ENCODE measurements around the gene ALX4.
A peak's percentile ranks its signal among the peaks of the same experiment; 100 is the strongest.

ALX4 gene

DNA sequence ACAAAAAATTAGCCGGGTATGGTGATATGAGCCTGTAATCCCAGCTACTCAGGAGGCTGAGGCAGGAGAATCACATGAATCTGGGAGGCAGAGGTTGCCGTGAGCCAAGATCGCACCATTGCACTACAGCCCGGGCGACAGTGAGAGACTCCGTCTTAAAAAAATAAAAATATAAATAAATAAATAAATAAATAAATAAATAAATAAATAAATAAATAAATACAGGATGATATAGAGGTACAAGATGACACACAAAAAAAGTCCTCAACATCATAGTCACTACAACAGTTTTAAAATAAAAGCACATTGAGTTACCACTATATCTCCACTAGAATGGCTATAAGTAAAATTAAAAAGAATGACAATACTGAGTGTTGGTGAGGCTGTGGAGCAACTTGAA, 97.8 kb downstream of the ALX4 start:
- H3K4me1 ChIP-seq (ENCODE audit: control insufficient read depth, insufficient read depth, low read length): no peaks in the 10 kb centered on the region
- H3K9me3 ChIP-seq (ENCODE audit: control insufficient read depth, insufficient read depth, low read depth, low read length): no peaks in the 10 kb centered on the region
- CTCF ChIA-PET: interaction anchor here (0.6 kb wide), 1 partner anchor 344 kb away, joined by 3 read pairs; no protein-coding TSS in a partner anchor
- H3K4me3 ChIP-seq (ENCODE audit: low read depth, low read length): no peak overlapping the region
- POLR2A ChIA-PET: no interaction called here
- no peak overlapping the region for H3K27ac ChIP-seq (ENCODE audit: extremely low read depth, low read depth, low read length)
- peaks cover 0 to 14% of the 10 kb centered on the region in 2 experiments; a peak in 1 of 3 replicates for H3K36me3 ChIP-seq (ENCODE audit: control insufficient read depth in 2 of 2, insufficient read depth in 1 of 2, low read length in 2 of 2)
- TF ChIP-seq ZNF670 (tag by site-specific recombination; IDR thresholded peaks at IDR 0.05; ENCODE audit: low read depth) (no peak), ZNF843 (tag by site-specific recombination; IDR thresholded peaks at IDR 0.05) (no peak), ZNF830 (tag by site-specific recombination; IDR thresholded peaks at IDR 0.05; ENCODE audit: low read depth) (no peak), ZNF837 (tag by site-specific recombination; IDR thresholded peaks at IDR 0.05) (no peak), ZNF221 (tag by site-specific recombination; IDR thresholded peaks at IDR 0.05; ENCODE audit: borderline replicate concordance) (no peak), SALL2 (tag by site-specific recombination; IDR thresholded peaks at IDR 0.05; ENCODE audit: borderline replicate concordance) (no peak), ZNF266 (tag by site-specific recombination; IDR thresholded peaks at IDR 0.05; ENCODE audit: low read depth) (no peak), OVOL3 (tag by site-specific recombination; IDR thresholded peaks at IDR 0.05) (no peak), ZNF521 (tag by site-specific recombination; IDR thresholded peaks at IDR 0.05) (no peak), ZNF140 (tag by site-specific recombination; IDR thresholded peaks at IDR 0.05) (0 out of 2 replicates have a peak, but pooled peaks have one; percentile 37), YY1 (tag by site-specific recombination; IDR thresholded peaks at IDR 0.05) (no peak), ZNF610 (tag by site-specific recombination; IDR thresholded peaks at IDR 0.05; ENCODE audit: borderline replicate concordance) (no peak), ZFP37 (tag by site-specific recombination; IDR thresholded peaks at IDR 0.05) (no peak), ZSCAN30 (tag by site-specific recombination; IDR thresholded peaks at IDR 0.05) (no peak), ZBTB20 (tag by site-specific recombination; IDR thresholded peaks at IDR 0.05) (no peak), ZNF791 (tag by site-specific recombination; IDR thresholded peaks at IDR 0.05) (no peak), KLF1 (tag by site-specific recombination; IDR thresholded peaks at IDR 0.05) (no peak), ZNF132 (tag by site-specific recombination; IDR thresholded peaks at IDR 0.05; ENCODE audit: borderline replicate concordance) (no peak), ZNF423 (tag by site-specific recombination; IDR thresholded peaks at IDR 0.05) (no peak), MEIS1 (CRISPR knock-in tag; IDR thresholded peaks at IDR 0.05; ENCODE audit: borderline replicate concordance) (no peak), SETDB1 (IDR thresholded peaks at IDR 0.05; ENCODE audit: insufficient read length, low read length) (no peak), ZNF302 (tag by site-specific recombination; IDR thresholded peaks at IDR 0.05; ENCODE audit: low read depth) (no peak), MZF1 (tag by site-specific recombination; IDR thresholded peaks at IDR 0.05; ENCODE audit: borderline replicate concordance) (no peak), ZNF623 (tag by site-specific recombination; IDR thresholded peaks at IDR 0.05) (peak; percentile 41; the same call in 1 of the 2 replicates)
- TF ChIP-seq, protein P1, sequence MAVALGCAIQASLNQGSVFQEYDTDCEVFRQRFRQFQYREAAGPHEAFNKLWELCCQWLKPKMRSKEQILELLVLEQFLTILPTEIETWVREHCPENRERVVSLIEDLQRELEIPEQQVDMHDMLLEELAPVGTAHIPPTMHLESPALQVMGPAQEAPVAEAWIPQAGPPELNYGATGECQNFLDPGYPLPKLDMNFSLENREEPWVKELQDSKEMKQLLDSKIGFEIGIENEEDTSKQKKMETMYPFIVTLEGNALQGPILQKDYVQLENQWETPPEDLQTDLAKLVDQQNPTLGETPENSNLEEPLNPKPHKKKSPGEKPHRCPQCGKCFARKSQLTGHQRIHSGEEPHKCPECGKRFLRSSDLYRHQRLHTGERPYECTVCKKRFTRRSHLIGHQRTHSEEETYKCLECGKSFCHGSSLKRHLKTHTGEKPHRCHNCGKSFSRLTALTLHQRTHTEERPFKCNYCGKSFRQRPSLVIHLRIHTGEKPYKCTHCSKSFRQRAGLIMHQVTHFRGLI (tag by site-specific recombination; IDR thresholded peaks at IDR 0.05): no peak
- TF ChIP-seq, protein P2, sequence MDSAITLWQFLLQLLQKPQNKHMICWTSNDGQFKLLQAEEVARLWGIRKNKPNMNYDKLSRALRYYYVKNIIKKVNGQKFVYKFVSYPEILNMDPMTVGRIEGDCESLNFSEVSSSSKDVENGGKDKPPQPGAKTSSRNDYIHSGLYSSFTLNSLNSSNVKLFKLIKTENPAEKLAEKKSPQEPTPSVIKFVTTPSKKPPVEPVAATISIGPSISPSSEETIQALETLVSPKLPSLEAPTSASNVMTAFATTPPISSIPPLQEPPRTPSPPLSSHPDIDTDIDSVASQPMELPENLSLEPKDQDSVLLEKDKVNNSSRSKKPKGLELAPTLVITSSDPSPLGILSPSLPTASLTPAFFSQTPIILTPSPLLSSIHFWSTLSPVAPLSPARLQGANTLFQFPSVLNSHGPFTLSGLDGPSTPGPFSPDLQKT (IDR thresholded peaks at IDR 0.05; ENCODE audit: borderline replicate concordance, low read depth, low read length): no peak
- TF ChIP-seq, protein P3, sequence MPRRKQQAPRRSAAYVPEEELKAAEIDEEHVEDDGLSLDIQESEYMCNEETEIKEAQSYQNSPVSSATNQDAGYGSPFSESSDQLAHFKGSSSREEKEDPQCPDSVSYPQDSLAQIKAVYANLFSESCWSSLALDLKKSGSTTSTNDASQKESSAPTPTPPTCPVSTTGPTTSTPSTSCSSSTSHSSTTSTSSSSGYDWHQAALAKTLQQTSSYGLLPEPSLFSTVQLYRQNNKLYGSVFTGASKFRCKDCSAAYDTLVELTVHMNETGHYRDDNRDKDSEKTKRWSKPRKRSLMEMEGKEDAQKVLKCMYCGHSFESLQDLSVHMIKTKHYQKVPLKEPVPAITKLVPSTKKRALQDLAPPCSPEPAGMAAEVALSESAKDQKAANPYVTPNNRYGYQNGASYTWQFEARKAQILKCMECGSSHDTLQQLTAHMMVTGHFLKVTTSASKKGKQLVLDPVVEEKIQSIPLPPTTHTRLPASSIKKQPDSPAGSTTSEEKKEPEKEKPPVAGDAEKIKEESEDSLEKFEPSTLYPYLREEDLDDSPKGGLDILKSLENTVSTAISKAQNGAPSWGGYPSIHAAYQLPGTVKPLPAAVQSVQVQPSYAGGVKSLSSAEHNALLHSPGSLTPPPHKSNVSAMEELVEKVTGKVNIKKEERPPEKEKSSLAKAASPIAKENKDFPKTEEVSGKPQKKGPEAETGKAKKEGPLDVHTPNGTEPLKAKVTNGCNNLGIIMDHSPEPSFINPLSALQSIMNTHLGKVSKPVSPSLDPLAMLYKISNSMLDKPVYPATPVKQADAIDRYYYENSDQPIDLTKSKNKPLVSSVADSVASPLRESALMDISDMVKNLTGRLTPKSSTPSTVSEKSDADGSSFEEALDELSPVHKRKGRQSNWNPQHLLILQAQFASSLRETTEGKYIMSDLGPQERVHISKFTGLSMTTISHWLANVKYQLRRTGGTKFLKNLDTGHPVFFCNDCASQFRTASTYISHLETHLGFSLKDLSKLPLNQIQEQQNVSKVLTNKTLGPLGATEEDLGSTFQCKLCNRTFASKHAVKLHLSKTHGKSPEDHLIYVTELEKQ (tag by site-specific recombination; IDR thresholded peaks at IDR 0.05; ENCODE audit: borderline replicate concordance): no peak
- TF ChIP-seq, protein P4, sequence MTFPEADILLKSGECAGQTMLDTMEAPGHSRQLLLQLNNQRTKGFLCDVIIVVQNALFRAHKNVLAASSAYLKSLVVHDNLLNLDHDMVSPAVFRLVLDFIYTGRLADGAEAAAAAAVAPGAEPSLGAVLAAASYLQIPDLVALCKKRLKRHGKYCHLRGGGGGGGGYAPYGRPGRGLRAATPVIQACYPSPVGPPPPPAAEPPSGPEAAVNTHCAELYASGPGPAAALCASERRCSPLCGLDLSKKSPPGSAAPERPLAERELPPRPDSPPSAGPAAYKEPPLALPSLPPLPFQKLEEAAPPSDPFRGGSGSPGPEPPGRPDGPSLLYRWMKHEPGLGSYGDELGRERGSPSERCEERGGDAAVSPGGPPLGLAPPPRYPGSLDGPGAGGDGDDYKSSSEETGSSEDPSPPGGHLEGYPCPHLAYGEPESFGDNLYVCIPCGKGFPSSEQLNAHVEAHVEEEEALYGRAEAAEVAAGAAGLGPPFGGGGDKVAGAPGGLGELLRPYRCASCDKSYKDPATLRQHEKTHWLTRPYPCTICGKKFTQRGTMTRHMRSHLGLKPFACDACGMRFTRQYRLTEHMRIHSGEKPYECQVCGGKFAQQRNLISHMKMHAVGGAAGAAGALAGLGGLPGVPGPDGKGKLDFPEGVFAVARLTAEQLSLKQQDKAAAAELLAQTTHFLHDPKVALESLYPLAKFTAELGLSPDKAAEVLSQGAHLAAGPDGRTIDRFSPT (tag by site-specific recombination; IDR thresholded peaks at IDR 0.05): no peak
- TF ChIP-seq, protein P5, sequence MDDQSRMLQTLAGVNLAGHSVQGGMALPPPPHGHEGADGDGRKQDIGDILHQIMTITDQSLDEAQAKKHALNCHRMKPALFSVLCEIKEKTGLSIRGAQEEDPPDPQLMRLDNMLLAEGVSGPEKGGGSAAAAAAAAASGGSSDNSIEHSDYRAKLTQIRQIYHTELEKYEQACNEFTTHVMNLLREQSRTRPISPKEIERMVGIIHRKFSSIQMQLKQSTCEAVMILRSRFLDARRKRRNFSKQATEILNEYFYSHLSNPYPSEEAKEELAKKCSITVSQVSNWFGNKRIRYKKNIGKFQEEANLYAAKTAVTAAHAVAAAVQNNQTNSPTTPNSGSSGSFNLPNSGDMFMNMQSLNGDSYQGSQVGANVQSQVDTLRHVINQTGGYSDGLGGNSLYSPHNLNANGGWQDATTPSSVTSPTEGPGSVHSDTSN (CRISPR knock-in tag; IDR thresholded peaks at IDR 0.05): no peak
